Activated gamma-delta T cell (primary cell): ENCODE measurements around the gene HOXB8.

Experiments used
- DNase-seq: peaks from one replicate; lab custom pipeline; 2025; lab: John Stamatoyannopoulos, UW

Gene HOXB8

GRCh38 chr17:48610282-48611211, 4.5 kb downstream of the HOXB8 start, which contains the start of gene HOXB7:
HOXB7 (minus strand) TSS chr17:48611017; CDS start chr17:48610918, 99 bp downstream.
- peak; percentile 54 for DNase-seq

DNA sequence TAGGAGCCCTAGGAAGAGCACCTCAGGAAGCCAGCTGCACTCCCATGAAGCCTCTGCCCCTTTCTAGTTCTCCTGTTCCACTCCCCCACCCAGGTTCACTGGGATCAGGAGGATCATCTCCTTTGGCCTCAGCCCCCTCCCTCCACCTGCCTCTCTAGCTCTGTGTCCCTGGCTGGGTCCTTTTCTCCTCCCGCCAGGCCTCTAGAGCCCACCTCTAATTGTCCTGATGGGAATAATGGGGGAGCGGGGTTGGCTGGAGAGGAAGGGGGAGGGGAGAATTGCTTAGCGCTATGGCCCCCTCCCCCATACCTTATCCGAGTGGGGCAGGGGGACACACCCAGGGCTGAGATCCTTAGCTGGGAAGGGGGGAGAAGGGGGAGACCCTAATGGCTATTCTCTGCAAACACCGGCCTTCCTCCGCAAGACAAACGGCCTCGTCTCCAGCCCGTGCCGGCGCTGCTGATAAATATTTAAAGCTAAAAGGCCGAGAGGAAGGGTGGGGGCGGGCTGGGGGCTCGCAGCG, 5.3 kb downstream of the HOXB8 start:
- DNase-seq: no peak

- no peak for DNase-seq
Measured at GRCh38 chr17:48609033-48609432, 6.1 kb downstream of the HOXB8 start.

GRCh38 chr17:48608494-48608834, 6.6 kb downstream of the HOXB8 start:
- no peak for DNase-seq

GRCh38 chr17:48606892-48607614, 8.0 kb downstream of the HOXB8 start:
- no peak for DNase-seq

GRCh38 chr17:48605991-48606891, 8.9 kb downstream of the HOXB8 start:
- DNase-seq: no peak

DNA sequence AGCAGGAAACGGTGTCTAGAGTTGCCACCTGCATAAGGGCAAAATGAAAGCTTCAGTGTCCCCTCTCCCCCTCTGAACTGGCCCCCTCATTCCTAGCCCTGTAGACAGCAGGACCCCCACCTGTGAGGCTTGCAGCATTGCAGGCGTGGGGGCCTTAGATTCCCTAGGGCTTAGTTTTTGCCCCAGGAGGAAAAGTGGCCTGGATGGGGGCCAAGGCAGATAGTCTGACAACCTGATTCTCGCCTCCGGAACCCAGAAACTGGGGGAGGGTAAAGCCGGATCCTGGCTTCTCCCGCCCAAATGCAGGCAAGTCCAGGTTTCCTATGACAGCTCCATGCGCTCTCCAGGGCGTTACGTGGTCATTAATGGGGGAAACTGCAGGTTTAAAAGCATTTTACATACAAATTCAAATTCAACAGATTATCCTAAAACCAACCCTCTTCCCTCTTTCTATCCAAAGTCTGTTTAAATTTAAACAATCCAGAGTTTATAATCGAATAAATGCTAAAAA, 9.6 kb downstream of the HOXB8 start:
- no peak for DNase-seq

DNA sequence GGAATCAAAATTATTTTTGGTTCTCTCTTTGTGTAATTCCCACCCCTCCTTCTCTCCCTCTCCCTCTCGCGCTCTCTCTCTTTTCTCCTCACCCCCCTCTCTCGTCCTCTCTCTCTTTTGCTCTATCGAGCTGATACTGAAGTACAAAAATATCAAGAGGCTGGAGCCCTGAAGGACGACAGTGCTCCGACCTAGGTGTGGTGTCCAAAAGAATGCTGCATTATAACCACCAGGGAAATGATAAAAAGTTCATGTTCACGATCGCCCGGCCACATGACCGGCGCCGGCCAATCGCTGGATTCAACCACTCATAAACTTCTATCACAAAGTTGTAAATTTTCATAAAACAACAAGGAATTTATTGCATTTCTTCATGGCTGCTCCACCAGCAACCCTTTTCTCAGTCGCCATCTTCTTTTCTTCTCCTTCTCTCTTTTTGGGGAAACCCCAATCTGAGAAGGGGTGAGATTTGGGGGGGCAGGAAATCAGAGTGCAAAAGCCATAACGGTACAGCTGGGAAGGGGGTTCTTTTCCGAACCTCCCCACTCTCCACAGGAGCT, 10.2 kb downstream of the HOXB8 start, which contains the start of gene HOXB6:
HOXB6 (minus strand) TSS at position 217 of the 560 bp plus-strand sequence. CDS start 6,836 bp downstream, outside the sequence.
- DNase-seq: no peak

GRCh38 chr17:48603959-48604769, 10.9 kb downstream of the HOXB8 start:
- no peak for DNase-seq

DNA sequence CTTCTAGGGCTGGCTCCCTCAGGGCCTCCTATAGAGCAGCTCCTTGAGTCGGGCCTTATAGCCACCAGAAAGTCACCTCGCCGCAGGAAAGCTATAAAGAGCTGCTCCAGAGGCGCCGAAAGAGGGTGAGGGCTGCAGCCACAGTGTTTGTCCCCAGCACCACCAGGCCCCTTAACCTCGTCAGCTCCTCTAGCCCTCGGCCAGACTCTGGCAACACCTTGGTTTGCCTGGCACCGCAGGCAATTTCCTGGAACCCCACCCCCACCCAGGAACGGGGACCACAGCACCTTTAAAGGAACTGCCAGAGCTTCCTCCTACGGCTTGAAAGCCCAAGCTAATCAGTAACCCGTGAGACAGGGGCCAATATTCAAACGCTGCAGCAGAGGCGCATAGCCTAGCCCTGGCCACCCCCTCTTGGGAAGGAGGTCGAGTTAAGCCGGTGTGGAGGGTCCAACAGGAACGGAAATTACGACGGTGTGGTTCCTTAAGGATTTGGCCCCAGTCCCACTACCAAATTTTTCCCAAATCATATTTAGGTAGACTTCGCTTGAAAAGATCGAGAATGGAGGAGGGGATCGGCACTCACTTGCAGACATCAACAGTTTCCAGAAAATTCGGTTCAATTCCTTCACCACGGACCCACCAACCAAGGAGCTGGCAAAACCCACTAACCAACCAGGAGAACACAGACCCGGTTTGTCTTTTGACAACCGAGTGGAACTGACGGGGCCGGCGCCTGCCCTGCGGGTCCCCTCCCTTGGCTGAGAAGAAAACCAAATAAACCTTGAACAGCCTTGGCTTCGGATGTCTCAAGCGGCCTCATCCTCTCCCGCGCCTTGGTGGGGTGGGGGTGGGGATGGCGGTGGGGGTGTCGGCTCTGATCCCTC, 13.3 kb downstream of the HOXB8 start:
- no peak for DNase-seq

- DNase-seq: no peak
Measured at GRCh38 chr17:48601207-48601538, 13.9 kb downstream of the HOXB8 start.

GRCh38 chr17:48600244-48601098, 14.6 kb downstream of the HOXB8 start:
- no peak for DNase-seq

GRCh38 chr17:48599354-48599753, 15.7 kb downstream of the HOXB8 start:
- DNase-seq: no peak

DNA sequence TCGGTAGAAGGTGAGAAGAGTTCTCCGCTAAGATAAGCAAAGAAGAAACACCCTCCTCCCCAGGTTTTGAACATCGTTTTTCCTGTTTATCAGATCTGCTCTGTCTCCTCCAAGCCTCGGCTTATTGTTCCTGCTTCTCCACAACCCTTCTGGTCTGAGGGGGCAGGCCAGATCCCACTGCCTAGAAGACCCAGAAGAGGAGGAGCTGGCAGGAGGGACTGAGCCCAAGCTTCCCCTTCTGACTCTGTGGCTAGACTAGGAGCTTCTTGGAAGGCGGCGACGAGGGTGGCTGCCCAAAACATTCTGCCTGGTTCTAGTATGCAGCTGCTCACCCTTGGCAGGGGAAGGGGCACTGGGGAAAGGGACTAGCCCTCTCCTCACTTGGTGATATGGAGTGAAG, 16.4 kb downstream of the HOXB8 start:
- no peak for DNase-seq

DNA sequence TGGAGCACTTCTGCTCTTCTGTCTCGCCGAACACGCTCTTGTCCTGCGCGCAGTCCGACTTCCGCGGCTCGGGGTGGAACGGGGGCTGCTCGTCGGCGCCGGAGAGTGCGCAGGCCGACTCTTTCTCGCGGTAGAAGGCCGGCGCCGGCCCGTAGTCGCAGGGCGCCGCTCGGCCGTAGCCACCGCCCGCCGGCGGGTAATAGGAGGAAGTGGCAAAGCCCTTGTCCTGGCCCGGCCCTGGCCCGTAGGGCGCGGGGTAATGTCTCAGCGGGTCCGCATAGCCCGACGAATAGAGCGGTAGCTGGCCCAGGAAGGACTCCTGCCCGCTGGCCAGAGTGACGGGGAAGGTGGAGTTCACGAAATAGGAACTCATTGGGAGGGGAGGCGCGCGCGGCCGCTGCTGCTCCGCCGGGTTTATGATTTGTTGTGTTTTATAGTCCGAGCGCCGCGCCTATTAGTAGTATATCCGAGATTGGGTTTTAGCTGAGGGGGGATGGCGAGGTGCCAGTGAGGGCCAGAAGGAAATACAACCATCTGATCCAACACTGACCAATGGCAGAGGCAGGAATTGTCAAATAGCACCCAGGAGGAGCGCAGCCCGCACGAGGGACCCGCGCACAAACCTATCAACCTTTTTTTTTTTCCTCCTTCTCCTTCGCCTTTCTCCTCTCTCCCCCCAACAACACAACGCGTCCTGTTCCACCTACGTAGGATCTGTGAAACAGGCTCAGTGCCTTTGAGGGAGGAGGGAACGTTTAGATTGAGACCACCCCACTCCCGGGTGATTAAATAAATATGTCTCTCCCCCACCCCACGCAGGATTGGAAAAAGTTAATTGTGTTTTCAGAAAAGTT, 17.1 kb downstream of the HOXB8 start:
- no peak for DNase-seq

GRCh38 chr17:48597528-48597777, 17.6 kb downstream of the HOXB8 start:
- no peak for DNase-seq

- DNase-seq: no peak
Measured at GRCh38 chr17:48596735-48597527, 18.2 kb downstream of the HOXB8 start.
